ENCODE data around the gene CDX1.

CDX1 gene

GRCh38 chr5:150125334-150125733 lies 41.2 kb upstream of the CDX1 start:
- no peak for DNase-seq (ENCODE audit: low read depth in 2 of 2)
- no peak for TF ChIP-seq CTCF (IDR thresholded peaks at IDR 0.05; ENCODE audit: low read depth, low read length)
- no peak overlapping the region for H3K4me3 ChIP-seq (replicated peaks in 1 of 2; ENCODE audit: low read depth in 2 of 2, low read length in 2 of 2)

GRCh38 chr5:150126199-150126920 lies 40.2 kb upstream of the CDX1 start:
- H3K4me3 ChIP-seq (replicated peaks in 1 of 2; ENCODE audit: low read depth in 2 of 2, low read length in 2 of 2) = no peak overlapping the region
- DNase-seq (ENCODE audit: low read depth in 2 of 2) = no peak
- no peak for TF ChIP-seq CTCF (IDR thresholded peaks at IDR 0.05; ENCODE audit: low read depth, low read length)

GRCh38 chr5:150126921-150127265 lies 39.7 kb upstream of the CDX1 start:
- H3K4me3 ChIP-seq (replicated peaks in 1 of 2; ENCODE audit: low read depth in 2 of 2, low read length in 2 of 2) = no peak overlapping the region
- no peak for TF ChIP-seq CTCF (IDR thresholded peaks at IDR 0.05; ENCODE audit: low read depth, low read length)
- DNase-seq (ENCODE audit: low read depth in 2 of 2) = no peak

GRCh38 chr5:150129454-150129812 lies 37.1 kb upstream of the CDX1 start:
- no peak overlapping the region for H3K4me3 ChIP-seq (replicated peaks in 1 of 2; ENCODE audit: low read depth in 2 of 2, low read length in 2 of 2)
- no peak for DNase-seq (ENCODE audit: low read depth in 2 of 2)
- no peak for TF ChIP-seq CTCF (IDR thresholded peaks at IDR 0.05; ENCODE audit: low read depth, low read length)

GRCh38 chr5:150129813-150130492 lies 36.6 kb upstream of the CDX1 start:
- peak; percentile 85 to 86 for DNase-seq (ENCODE audit: low read depth in 2 of 2)
- H3K4me3 ChIP-seq (replicated peaks in 1 of 2; ENCODE audit: low read depth in 2 of 2, low read length in 2 of 2) = peak overlapping the region in 1 of 2 donors; percentile 10
- TF ChIP-seq CTCF (IDR thresholded peaks at IDR 0.05; ENCODE audit: low read depth, low read length) = peak; percentile 97

GRCh38 chr5:150130493-150130922 lies 36.1 kb upstream of the CDX1 start:
- no peak for TF ChIP-seq CTCF (IDR thresholded peaks at IDR 0.05; ENCODE audit: low read depth, low read length)
- DNase-seq (ENCODE audit: low read depth in 2 of 2) = no peak

More at GRCh38 chr5:150130493-150130922, 36.1 kb upstream of the CDX1 start:
- H3K4me3 ChIP-seq (replicated peaks in 1 of 2; ENCODE audit: low read depth in 2 of 2, low read length in 2 of 2) = no peak overlapping the region
